Keratinocyte (primary cell): ENCODE measurements around the gene CDRT4. TPM values are rescaled to one million over a fixed set of nuclear protein-coding genes. Genes with fewer than 3 reads are reported as not detected.

Experiments
- DNase-seq: peaks from one replicate; pipeline ENCODE4 v3.0.0-alpha.2; 2011; ENCODE audit warnings: low read depth, missing footprints, low spot score
- FAIRE-seq: peaks from 2 replicates; lab custom pipeline; 2011; peaks lifted over from hg19 to GRCh38; lab: Jason Lieb, UNC
- H2AFZ ChIP-seq: 2 replicates; pipeline ENCODE4 v1.6.0; 2012; ENCODE audit warnings: low read length, control low read depth, inconsistent platforms; ENCODE audit not compliant: control insufficient read depth
- H3K27ac ChIP-seq: 2 replicates; pipeline ENCODE4 v1.5.1; 2011; ENCODE audit warnings: low read length; ENCODE audit not compliant: control insufficient read depth, insufficient read depth
- H3K27me3 ChIP-seq: 3 replicates; pipeline ENCODE4 v1.6.0; 2011; ENCODE audit warnings: low read length; ENCODE audit not compliant: control insufficient read depth, insufficient read depth; ENCODE audit errors: extremely low read depth
- H3K36me3 ChIP-seq, 2 experiments: 2 replicates in 1 of 2; 3 replicates in 1 of 2; pipeline ENCODE4 v1.5.1; 2011; ENCODE audit warnings: low read length in 2 of 2, mild to moderate bottlenecking in 1 of 2; ENCODE audit not compliant: control insufficient read depth in 2 of 2, insufficient read depth in 2 of 2; ENCODE audit errors: extremely low read depth in 1 of 2
- H3K4me1 ChIP-seq: 3 replicates; pipeline ENCODE4 v1.5.1; 2011; ENCODE audit warnings: low read length; ENCODE audit not compliant: control insufficient read depth, insufficient read depth; ENCODE audit errors: extremely low read depth
- H3K4me2 ChIP-seq: 3 replicates; pipeline ENCODE4 v1.6.0; 2011; ENCODE audit warnings: low read depth, low read length; ENCODE audit not compliant: control insufficient read depth, insufficient read depth; ENCODE audit errors: extremely low read depth
- H3K4me3 ChIP-seq, 3 experiments: fragments of 200-600 bp in 1 of 3; sonication (generic) in 1 of 3; 2 replicates in 2 of 3; 3 replicates in 1 of 3; pipeline ENCODE4 v1.5.1; 2011 to 2016; ENCODE audit warnings: low read length in 3 of 3, mild to moderate bottlenecking in 3 of 3, control low read depth in 2 of 3, inconsistent platforms in 1 of 3, low read depth in 1 of 3, mixed read lengths in 1 of 3, mixed run types in 1 of 3, moderate library complexity in 1 of 3; ENCODE audit not compliant: control insufficient read depth in 2 of 3, insufficient read depth in 2 of 3; ENCODE audit errors: extremely low read depth in 1 of 3
- H3K79me2 ChIP-seq: 2 replicates; pipeline ENCODE4 v1.6.0; 2012; ENCODE audit warnings: low read length; ENCODE audit not compliant: control insufficient read depth, insufficient read depth
- H3K9ac ChIP-seq: 3 replicates; pipeline ENCODE4 v1.6.0; 2011; ENCODE audit warnings: low read length; ENCODE audit not compliant: control insufficient read depth, insufficient read depth; ENCODE audit errors: extremely low read depth
- H3K9me1 ChIP-seq: 3 replicates; pipeline ENCODE4 v1.6.0; 2011; ENCODE audit warnings: low read length; ENCODE audit not compliant: control insufficient read depth, insufficient read depth; ENCODE audit errors: extremely low read depth
- H3K9me3 ChIP-seq: 2 replicates; pipeline ENCODE4 v1.5.1; 2012; ENCODE audit warnings: low read depth, low read length; ENCODE audit not compliant: control insufficient read depth
- H4K20me1 ChIP-seq: 3 replicates; pipeline ENCODE4 v1.6.0; 2011; ENCODE audit warnings: low read length; ENCODE audit not compliant: control insufficient read depth, insufficient read depth; ENCODE audit errors: extremely low read depth
- CTCF ChIP-seq, 3 experiments: IDR thresholded peaks in 1 of 3; conservative IDR thresholded peaks in 1 of 3; optimal IDR thresholded peaks in 1 of 3; 2 replicates in 2 of 3; 3 replicates in 1 of 3; pipeline versions ENCODE3 to v1.5.1; 2011; ENCODE audit warnings: low read length in 3 of 3, mild to moderate bottlenecking in 3 of 3, moderate library complexity in 2 of 3, control low read depth in 1 of 3, inconsistent platforms in 1 of 3; ENCODE audit not compliant: insufficient read depth in 2 of 3; ENCODE audit errors: extremely low read depth in 1 of 3
- EZH2 ChIP-seq: IDR thresholded peaks from one replicate; pipeline ENCODE4 v1.6.1; 2012; ENCODE audit warnings: inconsistent platforms, mild to moderate bottlenecking, low read length, moderate library complexity
- dilution Hi-C: fragments of 300-500 bp; cut with MboI; formaldehyde crosslinking; loops from one replicate; pipeline ENCODE4 v1.7.0; 2020; ENCODE audit warnings: low sequenced_read_pairs; ENCODE audit not compliant: extremely low pct_ligation_motif_present
- polyA plus RNA-seq, 5 experiments: library from polyadenylated mRNA; depleted of rRNA in 3 of 5; stranded (reverse) in 3 of 5; stranded (forward) in 1 of 5; unstranded in 1 of 5; fragments of >200 nt; gene quantifications; 1 replicate in 1 of 5; 2 replicates in 3 of 5; 3 replicates in 1 of 5; pipeline versions ENCODE4 v1.2.1 to v1.2.3, GENCODE V29; 2011 to 2012; ENCODE audit warnings: missing spikeins in 2 of 5, low read depth in 1 of 5, low replicate concordance in 1 of 5

CDRT4 gene
- polyA plus RNA-seq, 1 donor (not counting 4 experiments of a cell fraction or from before 2014, with no cell fraction given): 0.93 TPM

GRCh38 chr17:15398291-15398690 is 69.1 kb downstream of the CDRT4 start:
- H3K27ac ChIP-seq: no peak overlapping the region
- H3K79me2 ChIP-seq: no peaks in the 10 kb centered on the region
- no peaks in the 10 kb centered on the region for H3K9me1 ChIP-seq
- TF ChIP-seq EZH2 (no peak), CTCF (optimal IDR thresholded peaks at IDR 0.05 in 1 of 3, IDR thresholded peaks at IDR 0.05 in 1 of 3, conservative IDR thresholded peaks at IDR 0.05 in 1 of 3; ENCODE audit: extremely low read depth in 1 of 3, insufficient read depth in 2 of 3, low read length in 3 of 3) (no peak)
- H3K4me3 ChIP-seq: no peak overlapping the region
- H2AFZ ChIP-seq: no peak overlapping the region
- no peak overlapping the region for H3K9ac ChIP-seq
- peaks cover 21% of the 10 kb centered on the region for H3K4me1 ChIP-seq
- FAIRE-seq (peak; percentile 85), DNase-seq (no peak)
- H3K9me3 ChIP-seq: no peaks in the 10 kb centered on the region
- dilution Hi-C loops: no loop called here
- H3K36me3 ChIP-seq: no peaks in the 10 kb centered on the region
- H4K20me1 ChIP-seq: no peaks in the 10 kb centered on the region
- H3K27me3 ChIP-seq: no peaks in the 10 kb centered on the region
- peak overlapping the region; percentile 68 for H3K4me2 ChIP-seq

DNA sequence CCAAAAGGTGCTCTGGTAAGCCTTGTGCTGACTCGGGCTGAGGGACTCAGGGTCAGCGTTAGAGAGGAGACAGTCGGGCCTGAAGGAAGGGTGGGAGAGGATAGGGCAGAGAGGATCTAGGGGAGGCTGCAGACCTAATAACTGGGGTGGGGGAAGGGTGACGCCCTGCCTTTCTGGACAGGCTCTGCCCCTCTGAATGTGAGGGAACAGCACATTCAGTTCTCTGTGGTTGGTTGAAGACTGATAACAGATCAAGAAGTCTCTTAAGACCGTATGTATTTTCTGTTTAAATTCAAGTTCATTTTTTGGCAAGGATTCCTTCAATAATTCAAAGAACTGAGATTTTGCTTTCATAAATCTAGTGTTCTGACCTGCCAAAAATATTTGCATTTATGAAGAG is 69.8 kb downstream of the CDRT4 start:
- Histone ChIP-seq H3K27me3 (no peaks in the 10 kb centered on the region), H3K36me3 (no peaks in the 10 kb centered on the region), H3K4me3 (no peak overlapping the region), H3K79me2 (no peaks in the 10 kb centered on the region), H3K9me3 (no peaks in the 10 kb centered on the region), H3K4me2 (peak overlapping the region; percentile 68), H3K27ac (no peak overlapping the region), H2AFZ (no peak overlapping the region), H4K20me1 (no peaks in the 10 kb centered on the region), H3K9ac (no peak overlapping the region), H3K4me1 (peaks cover 28% of the 10 kb centered on the region), H3K9me1 (no peaks in the 10 kb centered on the region)
- no peak for FAIRE-seq
- TF ChIP-seq CTCF (optimal IDR thresholded peaks at IDR 0.05 in 1 of 3, IDR thresholded peaks at IDR 0.05 in 1 of 3, conservative IDR thresholded peaks at IDR 0.05 in 1 of 3; ENCODE audit: extremely low read depth in 1 of 3, insufficient read depth in 2 of 3, low read length in 3 of 3): no peak
- no peak for TF ChIP-seq EZH2
- dilution Hi-C loops: no loop called here
- no peak for DNase-seq
